CD4-positive, alpha-beta T cell treated with Interferon gamma for 1 hour (primary cell): Measurements from ENCODE around the gene C16orf96.
"Not testable (repeated sequence)": the region's sequence is repeated elsewhere in the genome, so short reads cannot be mapped to it uniquely, and the experiment has no call there.

Experiments used
- DNase-seq: peaks from one replicate; pipeline ENCODE4 v3.0.0-alpha.2; 2020

C16orf96 gene

DNA sequence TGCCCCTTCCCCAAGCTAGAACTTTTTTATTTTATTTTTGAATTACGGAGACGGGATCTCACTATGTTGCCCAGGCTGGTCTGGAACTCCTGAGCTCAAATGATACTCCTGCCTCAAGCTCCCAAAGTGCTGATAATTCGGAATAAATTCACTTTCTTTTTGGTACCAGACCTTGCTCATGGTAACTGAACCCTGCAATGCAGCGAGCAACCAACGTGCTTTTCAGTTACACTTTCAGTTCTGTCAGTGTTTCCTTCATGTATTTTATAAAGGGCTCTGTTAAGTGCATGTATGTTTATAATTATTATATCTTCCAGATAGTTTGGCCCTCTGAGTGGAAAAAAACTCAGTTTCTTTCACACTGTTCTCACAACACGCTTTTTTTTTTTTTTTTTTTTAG, 13.9 kb downstream of the C16orf96 start:
- no peak for DNase-seq

DNA sequence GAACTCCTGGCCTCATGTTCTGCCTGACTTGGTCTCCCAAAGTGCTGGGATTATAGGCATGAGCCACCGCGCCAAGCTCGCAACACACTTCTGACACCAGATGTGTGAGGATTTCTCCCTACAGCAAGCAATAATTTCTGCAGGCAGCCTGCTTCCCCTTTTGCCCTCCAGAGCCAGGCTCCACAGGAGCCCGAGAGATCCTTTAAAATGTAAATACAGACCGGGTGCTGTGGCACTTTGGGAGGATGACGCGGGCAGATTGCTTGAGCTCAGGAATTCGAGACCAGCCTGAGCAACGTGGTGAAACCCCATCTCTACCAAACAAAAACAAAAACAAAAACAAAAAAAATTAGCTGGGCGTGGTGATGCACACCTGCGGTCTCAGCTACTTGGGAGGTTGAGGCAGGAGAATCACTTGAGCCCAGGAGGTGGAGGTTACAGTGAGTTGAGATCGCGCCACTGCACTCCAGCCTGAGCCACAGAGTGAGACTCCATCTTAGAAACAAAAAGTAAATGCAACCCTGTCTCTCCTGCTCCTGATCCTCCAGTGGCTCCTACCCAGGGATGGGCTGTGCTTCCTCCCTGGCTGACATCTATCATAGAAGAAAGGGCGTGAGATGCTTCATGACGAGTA, 14.7 kb downstream of the C16orf96 start:
- no peak for DNase-seq

DNA sequence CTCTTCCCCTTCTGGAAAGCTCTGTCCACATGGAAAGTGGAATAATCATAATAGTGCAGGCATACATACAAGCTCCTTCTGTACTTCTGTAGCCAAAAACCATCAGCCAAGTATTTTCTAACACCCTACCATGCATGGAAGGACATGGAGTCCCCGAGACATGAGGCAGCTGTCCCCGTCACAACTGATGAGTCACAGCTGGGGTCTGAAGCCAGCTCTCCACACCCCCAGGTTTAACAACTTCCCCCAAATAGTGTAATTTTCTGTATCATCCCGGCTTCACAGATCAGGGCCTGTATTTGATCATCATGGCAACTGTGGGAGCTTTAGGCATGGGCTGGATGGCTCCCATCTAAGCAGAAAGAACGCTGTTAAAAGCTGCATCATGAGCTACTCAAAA, 16.6 kb downstream of the C16orf96 start:
- no peak for DNase-seq

DNA sequence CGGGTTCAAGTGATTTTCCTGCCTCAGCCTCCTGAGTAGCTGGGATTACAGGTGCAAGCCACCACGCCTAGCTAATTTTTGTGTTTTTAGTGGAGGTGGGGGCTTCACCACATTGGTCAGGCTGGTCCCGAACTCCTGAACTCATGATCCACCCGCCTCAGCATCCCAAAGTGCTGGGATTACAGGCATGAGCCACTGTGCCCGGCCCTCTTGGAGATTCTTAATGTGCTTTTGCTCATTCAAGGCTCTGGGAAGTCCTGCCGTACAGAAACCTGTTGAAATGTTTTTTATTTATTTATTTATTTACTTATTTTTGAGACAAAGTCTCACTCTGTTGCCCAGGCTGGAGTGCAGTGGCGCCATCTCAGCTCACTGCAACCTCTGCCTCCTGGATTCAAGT, 17.8 kb downstream of the C16orf96 start:
- not testable (repeated sequence) for DNase-seq

DNA sequence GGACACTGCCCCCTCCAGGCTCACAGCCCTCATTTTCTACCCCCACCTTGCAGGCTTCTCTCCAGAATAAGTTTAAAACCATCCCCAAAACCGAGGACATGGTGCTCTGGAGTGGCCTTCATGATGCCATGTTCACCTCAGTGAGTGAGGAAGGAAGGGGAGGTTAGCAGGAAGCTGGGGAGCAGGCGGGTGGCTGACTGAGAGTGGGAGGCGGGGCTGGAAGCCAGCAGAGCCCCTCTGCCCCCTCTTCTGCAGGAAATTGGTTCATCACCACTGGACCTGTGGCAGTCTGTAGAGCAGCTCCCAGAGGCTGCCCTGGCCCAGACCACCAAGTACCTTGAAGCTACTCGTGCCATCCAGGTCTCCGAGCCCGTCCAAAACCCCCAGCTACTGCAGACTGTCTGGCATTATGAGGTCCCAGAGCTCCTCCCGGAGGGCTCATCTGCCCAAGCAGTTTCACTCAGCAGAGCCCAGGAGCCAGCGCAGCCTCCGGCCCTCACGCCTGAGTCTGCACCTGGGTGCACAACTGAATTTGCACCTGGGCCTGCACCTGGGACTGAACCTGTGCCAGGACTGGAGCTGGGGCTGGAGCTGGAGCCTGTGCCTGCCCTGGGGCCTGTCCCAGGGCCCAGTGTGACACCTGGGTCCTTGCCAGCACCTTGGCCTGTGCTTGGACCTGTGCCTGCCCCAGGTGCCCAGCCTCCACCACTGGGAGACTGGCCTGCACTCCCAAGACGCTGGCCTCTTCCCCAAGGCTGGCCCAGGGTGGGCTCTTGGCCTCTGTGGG, 19.0 kb downstream of the C16orf96 start:
- no peak for DNase-seq

DNA sequence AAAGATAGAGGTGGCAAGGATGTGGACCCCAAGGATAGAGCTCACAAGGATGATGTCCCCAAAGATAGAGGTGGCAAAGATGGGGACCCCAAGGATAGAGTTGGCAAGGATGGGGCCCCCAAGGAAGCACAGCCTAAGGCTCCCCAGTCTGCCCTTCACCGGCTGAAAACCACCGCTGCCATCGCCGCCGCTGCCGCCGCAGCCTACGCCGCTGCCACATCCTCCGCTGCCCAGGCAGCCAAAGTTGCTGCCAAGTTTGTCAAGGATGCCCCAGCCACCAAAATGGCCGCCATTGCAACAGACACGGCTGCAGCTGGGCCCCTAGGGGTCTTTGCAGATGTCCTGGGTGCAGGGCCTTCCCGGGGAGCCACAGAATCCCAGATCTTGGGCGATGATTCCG, 19.9 kb downstream of the C16orf96 start:
- DNase-seq: no peak

DNA sequence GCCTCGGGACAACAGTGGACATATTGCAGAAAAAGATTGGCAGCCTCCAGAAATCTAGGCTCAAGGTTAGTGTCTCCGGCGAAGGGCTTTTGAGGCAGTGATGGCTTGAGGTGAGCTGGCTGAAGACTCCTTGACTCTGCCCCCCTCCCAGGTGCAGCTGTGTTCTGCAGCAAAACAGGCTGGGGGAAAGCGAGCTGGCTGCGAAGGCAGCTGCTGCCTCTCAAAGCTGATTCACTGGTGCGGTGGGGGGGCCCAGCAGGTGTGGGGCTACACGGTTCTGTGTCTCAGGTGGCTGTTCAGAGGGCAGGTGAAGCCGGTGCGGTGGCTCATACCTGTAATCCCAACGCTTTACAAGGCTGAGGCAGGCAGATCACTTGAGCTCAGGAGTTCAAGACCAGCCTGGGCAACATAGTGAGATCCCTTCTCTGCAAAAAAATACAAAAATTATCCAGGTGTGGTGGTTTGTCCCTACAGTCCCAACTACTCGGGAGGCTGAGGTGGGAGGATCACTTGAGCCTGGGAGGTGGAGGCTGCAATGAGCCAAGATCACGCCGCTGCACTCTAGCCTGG, 22.9 kb downstream of the C16orf96 start:
- DNase-seq: no peak

DNA sequence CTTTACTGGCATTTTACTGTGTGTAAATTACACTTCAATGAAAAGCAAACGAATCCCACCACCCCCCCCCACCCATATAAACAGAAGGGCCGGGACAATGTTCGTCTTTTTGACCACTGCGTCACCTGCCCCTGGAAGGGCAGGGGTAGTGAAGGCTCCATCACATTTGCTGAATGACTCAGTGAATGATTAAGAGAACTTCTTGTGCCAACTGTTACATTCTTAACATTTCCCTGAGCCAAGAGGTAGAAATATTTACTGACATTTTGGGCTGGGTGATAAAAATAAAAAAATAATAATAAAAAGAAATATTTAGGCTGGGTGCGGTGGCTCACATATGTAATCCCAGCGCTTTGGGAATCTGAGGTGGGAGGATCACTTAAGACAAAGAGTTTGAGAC, 24.1 kb downstream of the C16orf96 start:
- no peak for DNase-seq

DNA sequence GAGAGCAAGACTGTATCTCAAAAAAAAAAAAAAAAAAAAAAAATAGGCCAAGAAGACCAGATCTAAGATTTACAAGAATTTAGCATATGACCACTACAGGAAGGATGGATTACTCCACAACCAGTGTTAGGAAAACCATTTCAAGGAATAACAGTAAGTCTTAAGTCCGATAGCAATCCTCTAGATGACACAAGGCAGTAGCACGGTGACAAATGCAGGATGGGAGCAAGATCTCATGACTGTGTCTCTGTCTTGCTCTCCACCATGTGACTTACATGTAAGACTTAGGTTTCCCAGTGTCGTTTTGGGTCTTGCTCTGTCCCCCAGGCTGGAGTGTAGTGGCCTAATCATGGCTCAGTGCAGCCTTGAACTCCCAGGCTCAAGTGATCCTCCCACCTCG, 27.8 kb downstream of the C16orf96 start:
- no peak for DNase-seq

DNA sequence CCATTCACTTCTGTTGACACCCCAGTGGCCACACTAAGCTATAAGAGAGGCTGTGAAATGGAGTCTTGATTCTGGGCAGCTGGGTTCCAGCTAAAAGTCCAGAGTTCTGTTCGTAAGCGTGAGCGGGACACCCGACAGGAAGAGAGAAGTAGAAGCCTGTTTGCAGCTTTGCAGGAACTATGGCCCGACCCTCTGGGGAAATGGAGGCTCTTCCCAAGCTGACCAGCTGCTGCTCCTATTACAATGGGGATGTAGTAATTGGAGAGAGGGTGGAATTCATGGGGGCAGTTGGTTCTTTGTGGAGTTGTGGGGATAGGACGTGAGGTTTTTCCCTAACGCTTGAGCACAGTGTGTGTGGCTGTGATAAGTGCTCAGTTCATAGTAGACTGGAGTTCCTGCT, 30.2 kb downstream of the C16orf96 start:
- no peak for DNase-seq

DNA sequence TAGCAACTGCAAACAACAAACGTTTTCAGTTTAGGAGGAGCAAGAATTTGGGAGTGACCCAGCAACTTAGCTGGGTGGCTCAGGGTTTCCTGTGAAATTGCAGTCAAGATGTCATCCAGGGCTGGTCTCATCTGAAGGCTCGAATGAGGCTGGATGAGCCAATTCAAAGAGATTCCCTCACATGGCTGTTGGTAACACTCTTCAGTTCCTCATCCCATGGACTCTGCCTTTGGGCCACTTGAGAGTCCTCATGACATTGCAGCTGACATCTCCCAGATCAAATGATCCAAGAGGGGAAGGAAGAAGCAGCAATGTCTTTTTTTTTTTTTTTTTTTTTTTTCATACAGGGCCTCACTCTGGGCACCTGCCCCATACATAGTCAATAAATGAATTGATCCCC, 32.2 kb downstream of the C16orf96 start:
- DNase-seq: no peak

DNA sequence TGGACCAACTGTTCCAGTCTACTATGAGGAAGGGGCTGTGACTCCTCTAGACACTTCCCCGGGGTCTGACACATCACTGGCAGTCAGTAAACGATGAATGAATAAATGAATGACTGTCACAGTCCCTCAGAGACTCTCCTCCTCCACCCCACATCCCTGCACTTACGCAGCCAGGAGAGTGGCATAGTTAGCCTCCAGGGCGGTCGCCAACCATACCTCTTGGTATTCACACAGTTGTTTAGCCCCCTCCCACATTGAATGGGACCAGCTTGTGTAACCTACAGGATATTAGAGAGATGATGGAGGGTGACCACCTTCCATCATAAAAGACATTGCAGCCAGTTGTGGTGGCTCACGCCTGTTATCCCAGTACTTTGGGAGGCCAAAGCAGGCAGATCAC, 32.8 kb downstream of the C16orf96 start:
- no peak for DNase-seq

DNA sequence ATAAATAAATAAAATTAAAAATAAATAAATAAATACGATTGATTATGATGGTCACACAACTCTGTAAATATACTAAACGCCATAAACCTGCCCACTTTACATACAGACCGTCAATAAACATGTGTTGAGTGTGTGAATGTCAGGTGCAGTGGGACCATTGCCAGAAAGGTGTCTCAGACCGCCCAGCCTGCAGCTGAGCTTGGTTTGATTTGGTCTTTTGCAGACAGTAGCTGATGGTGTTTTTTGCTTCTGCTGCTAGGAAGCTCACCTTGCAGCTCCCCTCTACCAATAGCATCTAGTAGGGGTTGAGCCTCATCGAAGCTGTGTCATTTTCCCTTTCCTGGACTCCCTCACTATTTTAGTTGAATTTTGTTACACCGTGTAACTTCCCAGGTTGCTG, 35.1 kb downstream of the C16orf96 start:
- no peak for DNase-seq

DNA sequence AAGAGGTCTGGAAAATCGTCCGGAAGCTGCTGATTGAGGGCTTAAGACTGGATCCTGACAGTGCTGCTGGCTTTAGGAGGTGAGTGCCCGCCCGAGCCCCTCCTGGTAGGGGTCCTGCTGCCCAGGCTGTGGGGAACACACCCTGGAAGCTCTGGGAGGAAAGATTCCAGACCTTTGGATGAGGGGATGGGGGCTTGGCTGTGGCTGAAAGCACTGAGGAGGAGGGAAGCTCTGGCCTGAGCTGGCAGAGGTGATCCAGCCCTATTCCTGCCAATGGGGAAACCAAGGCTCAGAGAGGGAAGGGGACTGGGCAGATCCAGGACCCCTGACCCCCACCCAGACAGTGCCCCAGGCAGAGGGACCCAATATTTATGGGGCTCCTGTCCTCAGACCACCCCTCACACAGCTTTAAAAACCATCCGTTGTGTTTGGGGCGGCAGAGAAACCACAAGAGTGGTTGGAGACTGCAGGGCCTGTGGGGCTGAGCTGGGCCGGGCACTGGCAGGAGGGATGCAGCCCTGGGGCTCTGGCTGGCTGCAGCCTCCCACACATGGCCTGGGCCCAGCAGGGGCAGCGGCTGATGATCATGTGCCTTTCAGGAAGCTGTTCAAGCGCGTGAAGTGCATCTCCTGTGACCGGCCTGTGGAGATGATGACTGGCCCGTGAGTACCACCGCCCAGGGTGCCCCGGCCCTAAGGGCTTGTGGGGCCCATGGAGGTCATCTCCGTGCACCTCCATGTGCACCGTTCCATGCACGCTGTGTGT, 35.7 kb downstream of the C16orf96 start:
- DNase-seq: no peak

DNA sequence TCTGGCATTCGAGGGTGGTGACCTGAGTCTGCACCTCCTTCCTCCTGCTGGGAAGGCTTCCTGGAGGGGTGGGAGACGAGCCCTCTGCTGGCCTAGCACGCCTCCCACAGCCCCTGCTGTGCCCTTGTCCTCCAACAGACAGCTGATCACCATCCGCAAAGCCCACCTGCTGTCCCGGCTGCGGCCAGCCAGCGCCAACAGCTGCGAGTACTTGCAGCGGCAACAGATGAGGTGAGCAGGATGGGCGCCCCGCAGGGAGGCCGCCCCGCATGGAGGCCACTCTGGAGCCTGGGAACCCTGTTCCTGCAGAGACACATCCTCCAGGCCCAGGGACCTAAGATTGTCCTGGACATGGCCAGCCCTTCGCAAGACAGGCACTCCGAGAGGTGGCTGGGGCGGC, 36.9 kb downstream of the C16orf96 start:
- no peak for DNase-seq

DNA sequence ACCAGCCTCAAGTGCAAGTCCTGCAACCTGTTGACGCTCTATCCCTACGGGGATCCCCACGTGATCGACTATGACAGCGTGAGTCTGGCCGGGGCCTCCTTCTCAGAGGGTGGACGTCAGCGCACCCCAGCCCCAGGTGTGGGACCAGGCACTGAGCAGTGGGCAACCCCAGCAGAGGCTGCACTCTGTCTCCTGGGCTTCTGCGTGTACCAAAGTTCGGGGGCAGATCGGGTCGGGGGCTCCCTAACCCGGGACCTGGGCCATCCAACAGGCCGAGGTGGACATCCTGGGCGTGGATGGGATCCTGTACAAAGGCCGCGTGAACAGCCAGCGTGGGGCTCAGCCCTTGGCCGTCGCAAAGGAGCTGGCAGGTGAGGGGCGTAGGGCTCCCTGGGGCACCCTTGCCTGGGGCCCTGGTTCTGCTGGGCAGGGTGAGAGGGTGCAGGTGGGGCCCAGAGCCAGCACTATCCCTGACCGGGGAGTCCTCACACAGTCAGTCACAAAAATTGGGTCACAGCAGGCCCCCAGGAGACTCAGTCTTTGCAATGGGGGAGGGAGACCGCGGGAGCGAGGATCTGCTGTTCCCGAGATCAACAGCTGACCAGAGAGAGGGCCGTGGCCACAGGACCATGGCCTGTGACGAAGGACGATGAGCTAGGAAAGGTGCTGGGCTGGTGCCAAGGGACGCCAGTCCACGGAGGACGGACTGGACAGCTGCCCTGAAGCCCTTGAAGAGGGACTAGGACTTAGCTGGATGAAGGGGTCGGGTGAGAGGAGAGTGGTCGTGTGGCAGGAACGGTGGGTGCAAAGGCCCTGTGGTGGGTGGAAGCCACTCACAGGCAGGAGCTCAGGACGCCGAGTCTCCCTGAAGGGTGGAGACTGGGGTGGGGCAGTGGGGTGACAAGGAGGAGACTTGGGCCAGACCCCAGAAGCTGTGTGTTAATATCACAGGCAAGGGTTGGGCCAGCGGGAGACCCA, 38.6 kb downstream of the C16orf96 start:
- no peak for DNase-seq

DNA sequence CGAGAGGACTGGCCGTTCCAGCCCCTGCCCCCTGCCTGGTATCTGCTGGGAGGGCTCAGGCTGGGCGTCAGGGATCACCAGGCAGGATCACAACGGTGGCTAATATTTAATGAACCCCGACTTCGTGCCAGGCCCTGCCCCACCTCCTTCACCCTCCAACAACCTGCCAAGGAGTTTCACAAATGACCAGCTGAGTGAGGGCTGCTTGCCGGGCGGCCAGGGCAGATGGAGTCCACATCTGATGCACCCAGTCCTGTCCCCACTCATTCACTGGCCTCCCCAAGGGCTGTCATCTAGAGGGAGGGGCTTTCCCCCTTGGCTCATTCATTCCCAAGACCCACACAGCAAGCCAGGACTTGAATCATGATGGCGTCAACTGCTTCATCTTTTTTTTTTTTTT, 41.0 kb downstream of the C16orf96 start:
- DNase-seq: no peak

DNA sequence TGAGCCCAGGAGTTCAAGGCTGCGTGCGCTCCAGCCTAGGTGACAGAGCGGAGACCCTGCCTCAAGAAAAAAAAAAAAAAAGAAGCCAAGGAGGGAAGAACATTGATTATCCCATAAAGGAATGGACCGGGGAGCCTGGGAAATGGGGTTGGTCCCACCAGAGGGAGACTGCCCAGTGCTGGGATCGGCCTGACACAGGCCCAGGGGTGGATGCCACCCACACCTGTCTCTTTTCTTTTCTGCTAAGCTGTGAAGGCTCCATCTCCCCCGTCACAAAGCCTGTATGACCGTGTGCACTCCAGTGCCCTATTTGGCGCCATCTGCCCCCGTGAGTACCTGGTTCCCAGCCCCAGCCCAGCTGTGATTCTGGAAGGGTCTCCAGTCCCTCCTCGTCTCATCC, 42.9 kb downstream of the C16orf96 start:
- DNase-seq: no peak

DNA sequence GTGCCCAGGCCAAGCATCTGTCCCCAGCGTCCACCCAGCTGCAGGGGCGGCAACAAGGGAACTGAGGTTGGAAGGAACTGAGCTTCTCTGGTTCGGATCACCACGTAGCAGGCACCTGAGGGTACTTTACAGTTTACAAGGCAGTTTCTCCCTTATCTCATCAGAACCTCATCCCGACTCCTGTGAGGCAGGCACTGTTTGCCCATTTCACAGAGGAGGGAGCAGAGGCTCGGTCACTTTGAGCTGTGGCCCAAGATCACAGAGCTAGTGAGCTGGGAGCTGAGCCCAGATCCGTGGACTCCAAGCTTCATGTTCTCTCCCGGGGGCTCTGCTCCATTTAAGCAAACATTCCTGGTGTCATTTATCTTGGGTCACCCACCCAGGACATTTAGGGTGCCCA, 43.4 kb downstream of the C16orf96 start:
- DNase-seq: no peak

DNA sequence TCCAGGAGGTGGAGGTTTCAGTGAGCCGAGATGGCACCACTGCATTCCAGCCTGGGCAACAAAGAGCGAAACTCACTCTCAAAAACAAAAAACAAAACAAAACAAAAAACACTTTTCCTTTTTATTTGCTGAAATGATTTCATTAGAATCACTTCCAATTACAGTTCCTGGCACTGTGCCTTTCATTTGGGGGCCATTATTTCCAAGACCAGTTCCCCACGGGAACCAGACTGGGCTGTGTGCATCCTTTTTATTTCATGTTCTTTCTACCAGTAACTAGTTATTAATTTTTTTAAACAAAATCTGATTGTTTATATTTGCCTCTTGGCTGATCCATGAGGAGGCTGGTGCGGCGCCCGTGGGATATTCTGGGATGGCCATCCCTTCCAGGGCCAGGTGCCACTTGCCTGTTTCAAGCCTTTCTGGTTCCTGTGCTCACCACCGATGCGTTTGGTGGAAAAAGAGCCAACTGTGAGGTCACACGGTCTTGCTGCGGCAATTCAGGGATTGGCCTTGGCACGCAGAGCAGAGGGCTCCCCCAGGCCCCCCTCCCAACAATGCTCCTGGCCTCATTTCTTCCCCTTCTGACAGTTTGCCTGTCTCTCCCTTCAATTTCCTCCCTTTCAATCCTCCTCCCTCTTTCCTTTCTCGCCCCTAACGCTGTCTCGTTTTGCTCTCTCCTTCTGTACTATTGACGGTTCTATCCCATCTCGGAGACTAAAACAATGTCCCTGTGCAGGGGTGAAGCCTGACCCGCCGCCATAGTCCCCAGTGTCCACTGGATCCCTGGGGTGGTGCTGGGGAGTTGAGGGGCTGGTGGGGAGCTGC, 45.1 kb downstream of the C16orf96 start:
- DNase-seq: no peak

DNA sequence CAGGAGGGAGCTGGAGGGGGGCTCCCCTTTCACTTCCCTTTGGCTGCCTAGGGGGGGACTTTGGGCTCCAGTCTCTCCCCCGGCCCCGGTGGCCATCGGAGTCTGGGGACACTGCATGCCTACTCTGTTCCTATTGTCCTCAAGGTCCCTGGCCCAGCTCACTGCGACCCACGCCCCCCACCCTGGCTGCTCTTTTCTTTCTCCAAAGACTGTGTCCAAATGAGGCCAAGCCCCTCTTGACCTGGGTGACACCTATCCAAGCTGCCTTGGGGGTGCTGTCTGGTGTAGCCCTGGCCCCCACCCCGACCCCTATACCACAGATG, 45.7 kb downstream of the C16orf96 start:
- DNase-seq: no peak

DNA sequence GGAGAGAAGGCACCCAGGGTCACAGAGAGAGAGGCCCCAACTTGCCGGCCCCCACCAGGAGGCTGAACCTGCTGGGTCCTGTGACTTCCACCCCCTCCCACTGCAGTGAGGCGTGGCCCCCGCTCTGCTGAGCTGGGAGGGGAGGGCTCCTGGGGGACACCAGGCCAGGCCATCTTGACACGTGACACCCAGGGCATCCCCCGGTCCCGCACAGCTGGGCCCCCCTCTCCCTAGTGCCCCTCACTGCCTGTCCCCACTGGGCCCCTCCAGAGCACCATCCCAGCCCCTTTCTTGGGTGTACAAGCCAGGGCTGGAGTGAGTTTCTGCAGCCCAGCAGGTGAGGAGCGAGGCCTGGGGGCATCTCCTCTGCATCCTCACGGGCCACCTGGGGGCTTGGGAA, 46.2 kb downstream of the C16orf96 start:
- no peak for DNase-seq
